Activated T-helper 1 cell treated with Interleukin-2 at 50 U/mL for 16 hours (primary cell): ENCODE measurements around the gene MRFAP1L1.

Source experiments
- DNase-seq: peaks from one replicate; pipeline ENCODE4 v3.0.0-alpha.2; 2020; ENCODE audit warnings: low read depth

The MRFAP1L1 gene

DNA sequence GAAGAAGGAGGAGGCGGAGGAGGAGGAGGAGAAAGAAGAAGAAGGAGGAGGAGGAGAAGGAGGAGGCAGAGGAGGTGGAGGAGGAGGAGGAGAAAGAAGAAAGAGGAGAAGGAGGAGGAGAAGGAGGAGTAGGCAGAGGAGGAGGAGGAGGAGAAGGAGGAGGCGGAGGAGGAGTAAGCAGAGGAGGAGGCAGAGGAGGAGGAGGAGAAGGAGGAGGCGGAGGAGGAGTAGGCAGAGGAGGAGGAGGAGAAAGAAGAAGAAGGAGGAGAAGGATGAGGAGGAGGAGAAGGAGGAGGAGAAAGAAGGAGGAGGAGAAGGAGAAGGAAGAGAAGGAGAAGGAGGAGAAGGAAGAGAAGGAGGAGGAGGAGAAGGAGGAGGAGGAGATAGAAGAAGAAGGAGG is 49.2 kb downstream of the MRFAP1L1 start:
- no peak for DNase-seq

DNA sequence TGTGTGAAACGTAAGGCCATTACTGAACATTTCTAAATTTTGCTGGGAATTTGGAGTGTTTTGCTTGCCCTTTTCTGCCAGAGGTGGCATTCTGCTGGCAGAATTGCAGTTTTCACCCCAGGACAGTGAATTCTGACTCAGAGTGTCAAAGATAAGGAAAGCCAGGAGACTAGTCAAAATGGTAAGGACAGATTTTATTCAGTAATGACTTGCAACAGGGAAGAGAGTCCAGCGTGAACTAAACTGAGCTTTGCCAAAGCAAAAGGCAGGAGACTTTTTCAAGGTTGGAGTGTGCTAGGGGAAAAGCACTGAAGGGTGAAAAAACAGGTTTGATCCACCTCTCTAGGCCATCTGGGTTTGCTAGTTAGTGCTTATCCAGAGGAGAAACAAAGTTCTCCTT is 49.8 kb downstream of the MRFAP1L1 start:
- no peak for DNase-seq

DNA sequence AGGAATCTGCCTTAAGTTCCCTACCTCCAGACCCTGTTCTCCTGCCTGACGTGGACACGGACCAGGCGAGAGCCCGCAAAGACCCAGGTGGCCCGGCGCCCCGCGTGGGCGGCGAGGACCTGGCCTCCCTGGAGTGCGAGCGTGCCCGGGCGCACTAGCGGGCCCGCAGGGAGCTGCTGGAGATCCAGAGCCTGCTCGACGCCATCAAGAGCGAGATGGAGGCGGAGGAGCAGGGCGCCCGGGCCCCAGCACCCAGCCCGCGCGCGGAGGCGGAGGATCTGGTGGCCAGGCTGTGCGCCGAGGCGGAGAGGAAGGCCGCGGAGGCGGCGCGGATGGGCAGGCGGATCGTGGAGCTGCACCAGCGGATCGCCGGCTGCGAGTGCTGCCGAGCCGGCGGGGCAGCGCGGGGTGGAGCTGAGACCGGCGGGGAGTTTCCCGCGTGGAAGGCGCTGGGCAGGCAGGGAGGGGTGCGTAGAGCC is 51.0 kb downstream of the MRFAP1L1 start:
- peak; percentile 48 for DNase-seq

DNA sequence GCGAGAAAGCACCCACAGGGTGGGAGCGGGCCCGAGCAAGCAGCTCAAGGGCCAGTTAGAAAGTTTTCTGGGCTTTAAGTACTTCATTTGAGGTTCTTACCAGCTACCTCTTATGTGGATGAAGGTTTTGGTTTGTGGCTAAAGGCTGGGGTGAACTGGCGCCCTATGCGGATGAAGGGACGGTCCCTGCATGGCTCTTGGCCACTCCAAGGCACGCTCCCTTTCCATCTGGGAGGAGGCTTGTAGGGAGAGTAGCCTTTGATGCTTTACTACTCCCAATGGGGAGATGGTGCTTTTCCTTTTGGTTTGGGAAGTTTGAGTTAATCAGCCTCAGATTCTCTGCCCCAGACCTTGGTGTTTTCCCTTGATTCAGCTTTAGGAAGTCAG is 51.5 kb downstream of the MRFAP1L1 start:
- no peak for DNase-seq
